HCT116 (cell line): Measurements from ENCODE around the gene SCN4B. TPM values are rescaled to one million over a fixed set of nuclear protein-coding genes. Genes with fewer than 3 reads are reported as not detected.

Source experiments
- ATAC-seq: fragments of 200-7000 bp; cut with Tn5 transposase; 2 replicates; pipeline ENCODE4 v1.9.1; 2020; ENCODE audit warnings: mild to moderate bottlenecking, moderate library complexity
- BruUV-seq: library from RNA; stranded (reverse); fragments of 400-500 nt; replicated peaks from 2 replicates; lab custom pipeline; 2021; lab: Mats Ljungman, UMichigan
- CTCF ChIA-PET: fragments of 300-600 bp; sonication (Branson Sonifier 250); formaldehyde crosslinking; loops from one replicate; lab custom pipeline; 2021; ENCODE audit warnings: antibody characterized with exemption; lab: Charles Lee
- POLR2A ChIA-PET: fragments of 300-600, 350-600 bp; sonication (Branson Sonifier 250); formaldehyde crosslinking; loops from one replicate; lab custom pipeline; 2021; ENCODE audit warnings: antibody characterized with exemption; lab: Charles Lee
- RAD21 ChIA-PET, 2 experiments: fragments of 300-600 bp; sonication (Branson Sonifier 250); formaldehyde crosslinking; loops; one replicate each; lab custom pipeline; 2023; ENCODE audit warnings: low total read pairs in 2 of 2; ENCODE audit not compliant: uncharacterized antibody in 2 of 2, unreplicated experiment in 2 of 2, low non-redundant PET in 1 of 2; lab: Charles Lee
- DNase-seq: peaks from one replicate; pipeline ENCODE4 v3.0.0-alpha.2; 2010; ENCODE audit warnings: low read depth, low spot score
- H2AFZ ChIP-seq: fragments of 200-600 bp; shearing (Covaris generic), sonication (generic); 2 replicates; pipeline ENCODE4 v1.6.1; 2017; ENCODE audit warnings: low read depth, mixed run types, mixed read lengths, antibody characterized with exemption, low read length; ENCODE audit not compliant: poor library complexity, severe bottlenecking
- H3K27ac ChIP-seq: 2 replicates; pipeline ENCODE4 v1.5.1; 2012; ENCODE audit warnings: low read depth, low read length
- H3K27me3 ChIP-seq: fragments of 200-600 bp; sonication (generic); 2 replicates; pipeline ENCODE4 v1.6.1; 2016; ENCODE audit warnings: mixed run types, low read length, mixed read lengths; ENCODE audit not compliant: insufficient read depth
- H3K36me3 ChIP-seq, 2 experiments: fragments of 200-500 bp in 1 of 2; fragments of 200-600 bp in 1 of 2; sonication (Bioruptor generic) in 1 of 2; sonication (generic) in 1 of 2; 2 replicates each; pipeline versions ENCODE4 v1.5.1 to v1.6.1; 2014 to 2016; ENCODE audit warnings: low read length in 2 of 2, inconsistent platforms in 1 of 2, mixed read lengths in 1 of 2, mixed run types in 1 of 2; ENCODE audit not compliant: insufficient read depth in 2 of 2, control insufficient read depth in 1 of 2
- H3K4me1 ChIP-seq, 2 experiments: fragments of 200-600 bp in 1 of 2; sonication (generic) in 1 of 2; 2 replicates each; pipeline versions ENCODE4 v1.5.1 to v1.6.1; 2012 to 2017; ENCODE audit warnings: low read length in 2 of 2, inconsistent platforms in 1 of 2, mild to moderate bottlenecking in 1 of 2, mixed read lengths in 1 of 2, mixed run types in 1 of 2, moderate library complexity in 1 of 2; ENCODE audit not compliant: insufficient read depth in 2 of 2, control insufficient read depth in 1 of 2
- H3K4me2 ChIP-seq: fragments of 200-600 bp; sonication (generic); 2 replicates; pipeline ENCODE4 v1.6.1; 2017; ENCODE audit warnings: mixed run types, low read length, mixed read lengths
- H3K4me3 ChIP-seq, 2 experiments: fragments of 200-600 bp in 1 of 2; sonication (generic) in 1 of 2; replicated peaks in 1 of 2; 2 replicates each; pipeline ENCODE4 v1.5.1; 2011 to 2016; ENCODE audit warnings: low read length in 2 of 2, control low read depth in 1 of 2, low read depth in 1 of 2, mild to moderate bottlenecking in 1 of 2, mixed read lengths in 1 of 2, mixed run types in 1 of 2
- H3K79me2 ChIP-seq: fragments of 200-600 bp; sonication (generic); 2 replicates; pipeline ENCODE4 v1.6.1; 2017; ENCODE audit warnings: mild to moderate bottlenecking, mixed run types, low read length, moderate library complexity, mixed read lengths; ENCODE audit not compliant: insufficient read depth
- H3K9ac ChIP-seq: fragments of 200-600 bp; sonication (generic); 2 replicates; pipeline ENCODE4 v1.6.1; 2016; ENCODE audit warnings: low read length, mixed read lengths
- H3K9me2 ChIP-seq: fragments of 200-600 bp; sonication (generic), shearing (Covaris generic); 2 replicates; pipeline ENCODE4 v1.6.1; 2017; ENCODE audit warnings: mixed run types, mild to moderate bottlenecking, moderate library complexity; ENCODE audit not compliant: insufficient read depth
- H3K9me3 ChIP-seq, 2 experiments: fragments of 200-500 bp in 1 of 2; fragments of 200-600 bp in 1 of 2; sonication (Bioruptor generic) in 1 of 2; sonication (generic) in 1 of 2; 2 replicates each; pipeline ENCODE4 v1.6.1; 2014 to 2017; ENCODE audit warnings: low read length in 2 of 2, mixed read lengths in 2 of 2, inconsistent platforms in 1 of 2, low read depth in 1 of 2, mild to moderate bottlenecking in 1 of 2, mixed run types in 1 of 2, moderate library complexity in 1 of 2; ENCODE audit not compliant: control insufficient read depth in 1 of 2, insufficient read depth in 1 of 2
- H4K20me1 ChIP-seq: fragments of 200-600 bp; sonication (generic), shearing (Covaris generic); 2 replicates; pipeline ENCODE4 v1.6.1; 2017; ENCODE audit warnings: mixed run types, mild to moderate bottlenecking, moderate library complexity; ENCODE audit not compliant: insufficient read depth
- CEBPB ChIP-seq: IDR thresholded peaks from 2 replicates; pipeline ENCODE4 v1.6.1; 2012; ENCODE audit warnings: low read depth
- EZH2 ChIP-seq: fragments of 200-600 bp; sonication (generic); IDR thresholded peaks from 2 replicates; pipeline ENCODE4 v1.6.1; 2017; ENCODE audit warnings: antibody characterized with exemption, mixed run types
- EZH2phosphoT487 ChIP-seq: fragments of 200-600 bp; IDR thresholded peaks from 2 replicates; pipeline ENCODE4 v1.6.1; 2018; ENCODE audit warnings: antibody characterized with exemption, borderline replicate concordance
- FOSL1 ChIP-seq: IDR thresholded peaks from 2 replicates; pipeline ENCODE4 v1.6.1; 2012; ENCODE audit warnings: low read depth
- JUND ChIP-seq: IDR thresholded peaks from 2 replicates; pipeline ENCODE4 v1.6.1; 2012
- MAX ChIP-seq: IDR thresholded peaks from 2 replicates; pipeline ENCODE4 v1.6.1; 2012
- POLR2AphosphoS5 ChIP-seq: IDR thresholded peaks from 2 replicates; pipeline ENCODE4 v1.6.1; 2011; ENCODE audit warnings: mild to moderate bottlenecking, low read depth, low read length, moderate library complexity
- RAD21 ChIP-seq: IDR thresholded peaks from 2 replicates; pipeline ENCODE4 v1.6.1; 2012; ENCODE audit warnings: low read depth, mild to moderate bottlenecking
- REST ChIP-seq: IDR thresholded peaks from 2 replicates; pipeline ENCODE4 v1.6.1; 2012; ENCODE audit warnings: low read depth
- SP1 ChIP-seq: IDR thresholded peaks from 2 replicates; pipeline ENCODE4 v1.6.1; 2012; ENCODE audit warnings: low read depth
- SRF ChIP-seq: IDR thresholded peaks from 2 replicates; pipeline ENCODE4 v1.6.1; 2012; ENCODE audit warnings: low read depth
- YY1 ChIP-seq: IDR thresholded peaks from 2 replicates; pipeline ENCODE4 v1.6.1; 2011; ENCODE audit warnings: low read length, low read depth, moderate library complexity, mild to moderate bottlenecking; ENCODE audit not compliant: insufficient replicate concordance; ENCODE audit errors: extremely low read depth
- ZBTB33 ChIP-seq: IDR thresholded peaks from 2 replicates; pipeline ENCODE4 v1.6.1; 2011; ENCODE audit warnings: mild to moderate bottlenecking, low read length, moderate library complexity; ENCODE audit not compliant: insufficient replicate concordance; ENCODE audit errors: extremely low read depth
- intact Hi-C: fragments of 100-400 bp; cut with micrococcal nuclease; formaldehyde crosslinking; loops from 2 replicates; pipeline ENCODE4 v1.10.0; 2022
- total RNA-seq: library from RNA; stranded (reverse); gene quantifications from one replicate; pipeline ENCODE4 v1.2.1, GENCODE V29; 2021; ENCODE audit not compliant: unreplicated experiment

Gene SCN4B
- total RNA-seq, 1 experiment from 2014 or later: 0.32 TPM

- TF ChIP-seq REST: no peak
- peak; percentile 2 for TF ChIP-seq YY1
- peak; percentile 63 for TF ChIP-seq JUND
These were observed 26.4 kb downstream of the SCN4B start (continued) for GRCh38 chr11:118126082-118126838.

- Histone ChIP-seq H3K9me3 (no peaks in the 10 kb centered on the region), H3K9me2 (no peaks in the 10 kb centered on the region), H3K27me3 (no peaks in the 10 kb centered on the region), H3K79me2 (no peaks in the 10 kb centered on the region), H2AFZ (no peak overlapping the region), H3K4me2 (no peak overlapping the region), H3K4me1 (peaks cover 0 to 6% of the 10 kb centered on the region in 2 experiments; a peak in 1 of 4 replicates), H3K4me3 (no peak overlapping the region), H3K36me3 (no peaks in the 10 kb centered on the region), H3K9ac (no peak overlapping the region), H4K20me1 (no peaks in the 10 kb centered on the region), H3K27ac (no peak overlapping the region)
- no peak for DNase-seq
- ChIA-PET RAD21 (no interaction called here), CTCF (interaction anchor here (0.6 kb wide), 1 partner anchor 141 kb away, joined by 3 read pairs; no protein-coding TSS in a partner anchor), POLR2A (interaction anchor here (0.9 kb wide), 1 partner anchor 51 kb away, joined by 5 read pairs; no protein-coding TSS in a partner anchor)
- ATAC-seq: no peak
- intact Hi-C loops: no loop called here
- no TSS peak for BruUV-seq
- TF ChIP-seq EZH2phosphoT487 (no peak), SRF (no peak), MAX (no peak), RAD21 (no peak), YY1 (no peak), EZH2 (no peak), JUND (no peak), CEBPB (no peak), FOSL1 (no peak), ZBTB33 (no peak), SP1 (no peak), REST (no peak), POLR2AphosphoS5 (no peak)
These were observed 27.6 kb downstream of the SCN4B start for GRCh38 chr11:118124929-118125535.
